ENCODE data around the gene CNGA3. TPM values are rescaled to one million over a fixed set of nuclear protein-coding genes. Genes with fewer than 3 reads are reported as not detected.

CNGA3 gene
- total RNA-seq, 1 experiment from 2014 or later: not detected

DNA sequence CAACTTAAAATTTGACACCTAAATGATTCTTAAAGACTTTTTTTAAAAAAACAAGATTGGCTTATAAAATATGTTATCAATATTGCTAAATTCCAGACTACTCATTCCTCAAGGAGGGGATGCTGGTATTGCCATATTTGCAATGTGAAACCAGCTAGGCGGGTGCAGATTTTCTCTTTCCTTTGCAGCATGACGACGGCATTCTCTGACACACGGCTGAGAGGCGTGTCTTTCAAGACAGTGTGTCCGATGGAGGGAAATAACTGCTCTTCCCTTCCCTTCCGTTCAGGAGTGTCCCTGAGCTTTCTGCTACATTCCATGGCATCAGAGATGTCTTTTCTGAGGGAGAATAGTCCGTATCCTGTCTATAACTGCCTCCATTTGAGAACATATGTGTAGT is 38.2 kb upstream of the CNGA3 start:
- Histone ChIP-seq H3K4me1 (ENCODE audit: insufficient read depth, low read length) (no peaks in the 10 kb centered on the region), H3K9me3 (ENCODE audit: control insufficient read depth, low read depth, low read length) (no peaks in the 10 kb centered on the region), H3K9ac (ENCODE audit: extremely low read depth, insufficient read length, low read length) (no peak overlapping the region), H3K56ac (ENCODE audit: insufficient read length, low read depth, low read length) (no peak overlapping the region), H4K91ac (ENCODE audit: insufficient read length, low read depth, low read length) (no peak overlapping the region), H3K14ac (ENCODE audit: insufficient read depth, low read length) (no peak overlapping the region), H3K23ac (ENCODE audit: insufficient read length, low read depth, low read length) (no peak overlapping the region), H2BK5ac (ENCODE audit: insufficient read length, low read length) (no peak overlapping the region), H3K23me2 (ENCODE audit: insufficient read length, low read depth, low read length, poor library complexity, severe bottlenecking) (no peaks in the 10 kb centered on the region), H3T11ph (ENCODE audit: low read length) (no peak overlapping the region), H3K18ac (ENCODE audit: insufficient read length, low read depth, low read length) (no peak overlapping the region), H3K79me2 (ENCODE audit: insufficient read depth, low read length) (no peaks in the 10 kb centered on the region), H2BK20ac (ENCODE audit: low read depth, low read length, poor library complexity, severe bottlenecking) (no peak overlapping the region), H2BK12ac (ENCODE audit: insufficient read length, low read depth, low read length) (no peak overlapping the region), H3K27ac (ENCODE audit: insufficient read length, low read depth, low read length) (no peak overlapping the region), H4K20me1 (ENCODE audit: control insufficient read depth, insufficient read depth, insufficient read length) (no peaks in the 10 kb centered on the region), H2AK5ac (ENCODE audit: insufficient read length, low read length) (no peak overlapping the region), H3K4ac (ENCODE audit: low read depth, low read length) (no peak overlapping the region), H3K79me1 (ENCODE audit: insufficient read depth, low read depth, low read length, poor library complexity, severe bottlenecking) (no peaks in the 10 kb centered on the region), H4K8ac (replicated peaks; ENCODE audit: insufficient read length, low read depth, low read length) (no peak overlapping the region), H3K27me3 (ENCODE audit: insufficient read depth, low read length) (no peaks in the 10 kb centered on the region), H2AFZ (ENCODE audit: low read length) (no peak overlapping the region), H2BK15ac (ENCODE audit: low read depth, low read length) (no peak overlapping the region), H4K5ac (ENCODE audit: insufficient read length, low read depth, low read length) (no peak overlapping the region), H2BK120ac (ENCODE audit: low read depth, low read length, poor library complexity, severe bottlenecking) (no peak overlapping the region), H3K4me2 (ENCODE audit: insufficient read depth, insufficient read length, low read length) (no peak overlapping the region)
- DNase-seq: no peak
- H3K4me1 Mint-ChIP-seq: peaks cover 7 to 17% of the 10 kb centered on the region in 2 experiments
- H3K4me3 Mint-ChIP-seq: no peak overlapping the region
- no peaks in the 10 kb centered on the region for H3K9me3 Mint-ChIP-seq
- H3K27ac Mint-ChIP-seq: no peak overlapping the region
- peaks cover 13% of the 10 kb centered on the region for H3K27me3 Mint-ChIP-seq (ENCODE audit: low read depth)
- TF ChIP-seq, protein P1, sequence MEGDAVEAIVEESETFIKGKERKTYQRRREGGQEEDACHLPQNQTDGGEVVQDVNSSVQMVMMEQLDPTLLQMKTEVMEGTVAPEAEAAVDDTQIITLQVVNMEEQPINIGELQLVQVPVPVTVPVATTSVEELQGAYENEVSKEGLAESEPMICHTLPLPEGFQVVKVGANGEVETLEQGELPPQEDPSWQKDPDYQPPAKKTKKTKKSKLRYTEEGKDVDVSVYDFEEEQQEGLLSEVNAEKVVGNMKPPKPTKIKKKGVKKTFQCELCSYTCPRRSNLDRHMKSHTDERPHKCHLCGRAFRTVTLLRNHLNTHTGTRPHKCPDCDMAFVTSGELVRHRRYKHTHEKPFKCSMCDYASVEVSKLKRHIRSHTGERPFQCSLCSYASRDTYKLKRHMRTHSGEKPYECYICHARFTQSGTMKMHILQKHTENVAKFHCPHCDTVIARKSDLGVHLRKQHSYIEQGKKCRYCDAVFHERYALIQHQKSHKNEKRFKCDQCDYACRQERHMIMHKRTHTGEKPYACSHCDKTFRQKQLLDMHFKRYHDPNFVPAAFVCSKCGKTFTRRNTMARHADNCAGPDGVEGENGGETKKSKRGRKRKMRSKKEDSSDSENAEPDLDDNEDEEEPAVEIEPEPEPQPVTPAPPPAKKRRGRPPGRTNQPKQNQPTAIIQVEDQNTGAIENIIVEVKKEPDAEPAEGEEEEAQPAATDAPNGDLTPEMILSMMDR (conservative IDR thresholded peaks at IDR 0.05): no peak
- WGBS (ENCODE audit: extremely low coverage, insufficient read length, low lambda C conversion rate): no CpG with 5 or more reads among the region's 8 CpGs
- H3K36me3 Mint-ChIP-seq (ENCODE audit: insufficient read depth in 1 of 3, low read depth in 3 of 3): peaks cover 0 to 3% (median 0%) of the 10 kb centered on the region in 3 experiments; a peak in 2 of 7 replicates
